Astrocyte of the cerebellum (primary cell): ENCODE results near the gene PAXIP1.

Source experiments
- DNase-seq: peaks from one replicate; pipeline ENCODE4 v3.0.0-alpha.2; 2011; ENCODE audit warnings: low read depth
- H3K4me3 ChIP-seq: 2 replicates; pipeline ENCODE4 v1.5.1; 2011; ENCODE audit warnings: mild to moderate bottlenecking, low read depth, low read length, moderate library complexity
- CTCF ChIP-seq: IDR thresholded peaks from 2 replicates; pipeline ENCODE4 v1.5.1; 2012; ENCODE audit warnings: low read length, low read depth, moderate library complexity, mild to moderate bottlenecking; ENCODE audit errors: missing control alignments
- in situ Hi-C: cut with HindIII; loops from 2 replicates; pipeline ENCODE4 v1.10.0; 2017; ENCODE audit warnings: low sequenced_read_pairs

PAXIP1 gene

GRCh38 chr7:154975984-154976383, 26.9 kb downstream of the PAXIP1 start:
- TF ChIP-seq CTCF = no peak
- in situ Hi-C loops = no loop called here
- no peak for DNase-seq
- H3K4me3 ChIP-seq = no peak overlapping the region

GRCh38 chr7:154973381-154973780, 29.5 kb downstream of the PAXIP1 start:
- DNase-seq = no peak
- in situ Hi-C loops = no loop called here
- no peak for TF ChIP-seq CTCF
- H3K4me3 ChIP-seq = no peak overlapping the region

- no peak for DNase-seq
- no peak overlapping the region for H3K4me3 ChIP-seq
- in situ Hi-C loops = no loop called here
- no peak for TF ChIP-seq CTCF
These were observed 34.5 kb downstream of the PAXIP1 start for GRCh38 chr7:154968336-154969001.

GRCh38 chr7:154967401-154967955, 35.4 kb downstream of the PAXIP1 start:
- in situ Hi-C loops = no loop called here
- TF ChIP-seq CTCF = no peak
- no peak overlapping the region for H3K4me3 ChIP-seq
- DNase-seq = no peak

DNA sequence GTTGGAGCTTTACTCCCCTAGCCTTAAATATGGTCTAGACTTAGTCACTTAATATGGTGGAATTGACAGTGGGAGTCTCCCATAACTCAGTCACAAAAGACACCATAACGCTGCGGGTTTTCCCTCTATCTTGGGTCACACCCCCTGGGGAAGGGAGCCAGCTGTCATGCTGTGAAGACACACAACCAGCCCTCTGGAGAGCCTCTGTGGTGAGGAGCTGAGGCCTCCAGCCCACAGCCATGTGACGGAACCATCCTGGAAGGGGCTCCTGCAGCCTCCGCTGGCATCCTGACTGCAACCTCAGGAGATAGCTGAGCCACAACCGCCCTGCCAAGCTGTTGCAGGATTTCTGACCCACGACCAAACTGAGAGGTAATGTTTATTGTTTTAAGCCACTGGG, 37.9 kb downstream of the PAXIP1 start:
- in situ Hi-C loops = no loop called here
- no peak overlapping the region for H3K4me3 ChIP-seq
- no peak for TF ChIP-seq CTCF
- peak; percentile 13 for DNase-seq

- in situ Hi-C loops = no loop called here
- TF ChIP-seq CTCF = no peak
- H3K4me3 ChIP-seq = no peak overlapping the region
- no peak for DNase-seq
These were observed 42.7 kb downstream of the PAXIP1 start for GRCh38 chr7:154960063-154960790.
